ENCODE data around the gene AKR1A1. TPM values are rescaled to one million over a fixed set of nuclear protein-coding genes. Genes with fewer than 3 reads are reported as not detected.

AKR1A1 gene
- total RNA-seq, 1 experiment from 2014 or later = 49.8 TPM

DNA sequence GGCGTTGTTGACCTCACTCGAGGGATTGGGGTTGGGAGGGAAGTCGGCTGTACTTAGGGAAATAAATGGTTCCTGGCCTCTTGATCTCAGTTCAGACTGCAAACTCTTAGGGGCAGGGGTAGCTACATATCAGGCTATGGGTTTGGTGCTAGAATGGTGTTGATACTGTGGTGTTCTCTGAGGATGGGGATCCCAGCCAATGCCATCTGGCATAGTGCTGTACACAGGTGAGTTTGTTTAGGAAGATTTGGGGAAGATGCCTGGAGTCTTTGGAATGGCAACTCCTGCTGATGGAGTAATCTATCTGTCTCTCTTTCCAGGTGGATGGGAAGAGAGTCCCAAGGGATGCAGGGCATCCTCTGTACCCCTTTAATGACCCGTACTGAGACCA is 18.9 kb downstream of the AKR1A1 start:
- Histone ChIP-seq H3K4me3 (no peak overlapping the region), H3K27me3 (replicated peaks) (no peaks in the 10 kb centered on the region), H3K9me3 (replicated peaks) (no peaks in the 10 kb centered on the region), H3K4me1 (replicated peaks) (no peaks in the 10 kb centered on the region), H3K27ac (no peak overlapping the region), H3K36me3 (peaks cover 37% of the 10 kb centered on the region)
- no peak for DNase-seq (ENCODE audit: low read depth in 1 of 2, low spot score in 2 of 2)

GRCh38 chr1:45569962-45570581 is 19.4 kb downstream of the AKR1A1 start:
- Histone ChIP-seq H3K27me3 (replicated peaks) (no peaks in the 10 kb centered on the region), H3K4me3 (no peak overlapping the region), H3K9me3 (replicated peaks) (no peaks in the 10 kb centered on the region)

DNA sequence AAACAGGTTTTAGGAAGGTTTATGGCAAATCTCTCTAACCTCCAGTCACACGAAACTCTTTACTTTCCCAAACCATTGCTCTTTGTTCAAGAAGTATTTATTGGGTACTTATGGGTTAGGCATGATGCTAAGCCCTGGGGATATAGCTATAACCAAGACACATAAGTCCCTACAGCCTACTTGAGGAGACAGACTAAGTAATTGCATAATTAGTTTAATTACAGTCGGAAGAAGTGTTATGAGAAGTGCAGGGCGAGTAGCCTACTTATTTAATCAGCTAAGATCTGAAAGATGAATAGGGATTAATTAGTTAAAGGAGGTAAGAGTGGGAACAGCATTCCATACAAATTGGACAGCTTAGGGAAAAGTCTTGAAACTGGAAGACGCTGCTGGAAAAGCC is 20.0 kb downstream of the AKR1A1 start:
- Histone ChIP-seq H3K9me3 (replicated peaks) (no peaks in the 10 kb centered on the region), H3K36me3 (peaks cover 37% of the 10 kb centered on the region), H3K4me1 (replicated peaks) (no peaks in the 10 kb centered on the region), H3K4me3 (no peak overlapping the region), H3K27ac (no peak overlapping the region), H3K27me3 (replicated peaks) (no peaks in the 10 kb centered on the region)
- no peak for DNase-seq (ENCODE audit: low read depth in 1 of 2, low spot score in 2 of 2)

More at GRCh38 chr1:45569962-45570581, 19.4 kb downstream of the AKR1A1 start:
- Histone ChIP-seq H3K36me3 (peaks cover 37% of the 10 kb centered on the region), H3K27ac (no peak overlapping the region), H3K4me1 (replicated peaks) (no peaks in the 10 kb centered on the region)
- DNase-seq (ENCODE audit: low read depth in 1 of 2, low spot score in 2 of 2) = peak; percentile 47 to 67

- Histone ChIP-seq H3K27ac (no peak overlapping the region), H3K36me3 (peaks cover 20% of the 10 kb centered on the region), H3K4me1 (replicated peaks) (no peaks in the 10 kb centered on the region), H3K27me3 (replicated peaks) (no peaks in the 10 kb centered on the region), H3K4me3 (no peak overlapping the region), H3K9me3 (replicated peaks) (no peaks in the 10 kb centered on the region)
- no peak for DNase-seq (ENCODE audit: low read depth in 1 of 2, low spot score in 2 of 2)
Observed at GRCh38 chr1:45573231-45573804, 22.7 kb downstream of the AKR1A1 start.

- H3K27me3 ChIP-seq (replicated peaks) = no peaks in the 10 kb centered on the region
- peaks cover 15% of the 10 kb centered on the region for H3K36me3 ChIP-seq
- H3K27ac ChIP-seq = no peak overlapping the region
- no peak overlapping the region for H3K4me3 ChIP-seq
- DNase-seq (ENCODE audit: low read depth in 1 of 2, low spot score in 2 of 2) = no peak
- H3K4me1 ChIP-seq (replicated peaks) = no peaks in the 10 kb centered on the region
- no peaks in the 10 kb centered on the region for H3K9me3 ChIP-seq (replicated peaks)
Observed at GRCh38 chr1:45574105-45574626, 23.5 kb downstream of the AKR1A1 start.

DNA sequence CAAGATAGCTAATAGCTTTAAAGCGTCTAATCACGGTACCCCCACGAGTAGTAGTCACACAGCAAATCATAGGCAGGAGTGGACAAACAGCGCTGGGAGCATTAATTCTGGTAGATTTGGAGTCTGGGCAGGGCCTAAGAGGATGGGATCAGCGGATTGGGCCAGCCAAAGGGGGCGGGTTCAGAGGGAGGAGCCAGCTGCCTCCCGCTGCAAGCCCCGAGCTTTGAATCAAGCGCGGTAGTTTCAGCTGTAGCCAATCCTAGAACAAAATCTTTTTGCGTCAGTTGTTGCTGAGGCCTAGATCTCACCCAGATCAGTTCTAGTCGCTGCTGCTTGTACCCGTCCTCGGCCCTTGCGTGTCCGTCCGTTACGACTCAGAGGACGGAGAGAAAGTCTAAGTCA is 32.6 kb downstream of the AKR1A1 start:
- DNase-seq (ENCODE audit: low read depth in 1 of 2, low spot score in 2 of 2) = peak; percentile 95 to 96
- H3K4me3 ChIP-seq = peak overlapping the region; percentile 75
- no peaks in the 10 kb centered on the region for H3K9me3 ChIP-seq (replicated peaks)
- no peak overlapping the region for H3K27ac ChIP-seq
- peaks cover 10% of the 10 kb centered on the region for H3K36me3 ChIP-seq
- peaks cover 17% of the 10 kb centered on the region for H3K4me1 ChIP-seq (replicated peaks)
- H3K27me3 ChIP-seq (replicated peaks) = no peaks in the 10 kb centered on the region

GRCh38 chr1:45583666-45584350 is 33.2 kb downstream of the AKR1A1 start, which contains the start of gene NASP:
NASP (plus strand) TSS chr1:45584041; CDS start chr1:45584147, 106 bp downstream.
- peak; percentile 88 to 97 for DNase-seq (ENCODE audit: low read depth in 1 of 2, low spot score in 2 of 2)
- peak within 1 kb of the TSS; percentile 79 for H3K27ac ChIP-seq
- H3K9me3 ChIP-seq (replicated peaks) = no peaks in the 10 kb centered on the region
- H3K4me1 ChIP-seq (replicated peaks) = peaks cover 17% of the 10 kb centered on the region
- peak within 1 kb of the TSS; percentile 75 for H3K4me3 ChIP-seq
- no peaks in the 10 kb centered on the region for H3K27me3 ChIP-seq (replicated peaks)
- peaks cover 14% of the 10 kb centered on the region for H3K36me3 ChIP-seq

DNA sequence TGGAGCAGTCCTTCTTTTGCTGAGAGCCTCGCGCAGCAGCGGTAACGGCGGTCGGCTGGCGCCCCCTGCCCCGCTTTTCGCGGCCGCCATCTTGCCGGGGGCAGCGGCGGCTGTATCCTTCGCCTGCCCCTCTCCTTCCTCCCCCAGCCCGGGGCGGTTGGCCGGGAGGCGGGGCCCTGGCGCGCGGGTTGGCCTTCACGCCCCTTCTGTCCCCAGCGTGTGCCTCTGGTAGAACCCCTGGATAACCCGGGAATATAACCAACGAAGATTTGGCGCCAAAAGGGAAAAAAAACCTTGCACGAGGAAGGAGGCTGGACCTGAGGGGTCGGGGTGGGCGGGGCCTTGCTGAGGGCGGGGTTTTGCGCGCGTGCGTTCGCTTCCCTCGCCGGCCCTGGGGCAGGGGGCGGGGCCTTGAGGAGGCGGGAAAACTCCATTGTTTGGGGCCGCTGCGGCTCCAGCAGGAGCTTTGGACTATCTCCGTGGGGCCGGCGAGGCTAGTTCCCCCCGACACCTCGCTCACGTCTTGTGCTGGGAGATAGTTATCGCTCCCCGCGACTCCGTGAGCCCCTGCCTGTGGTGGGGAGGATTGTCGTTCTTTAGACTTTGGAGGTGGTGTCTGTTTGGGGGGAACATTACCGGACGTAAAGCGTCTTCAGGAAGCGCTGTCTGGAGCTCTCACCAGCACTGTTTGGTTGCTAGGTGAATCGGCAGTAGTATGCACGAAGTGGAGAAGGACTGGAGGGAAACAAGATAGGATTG is 33.9 kb downstream of the AKR1A1 start:
- Histone ChIP-seq H3K27me3 (replicated peaks) (no peaks in the 10 kb centered on the region), H3K4me3 (peak overlapping the region; percentile 75), H3K4me1 (replicated peaks) (peaks cover 17% of the 10 kb centered on the region), H3K9me3 (replicated peaks) (no peaks in the 10 kb centered on the region), H3K27ac (peak overlapping the region; percentile 79), H3K36me3 (peaks cover 21% of the 10 kb centered on the region)
- DNase-seq (ENCODE audit: low read depth in 1 of 2, low spot score in 2 of 2) = peak; percentile 91 to 92

- peak overlapping the region; percentile 79 for H3K27ac ChIP-seq
- H3K36me3 ChIP-seq = peaks cover 22% of the 10 kb centered on the region
- H3K4me3 ChIP-seq = peak overlapping the region; percentile 75
- no peak for DNase-seq (ENCODE audit: low read depth in 1 of 2, low spot score in 2 of 2)
- no peaks in the 10 kb centered on the region for H3K27me3 ChIP-seq (replicated peaks)
- no peaks in the 10 kb centered on the region for H3K9me3 ChIP-seq (replicated peaks)
- H3K4me1 ChIP-seq (replicated peaks) = peaks cover 17% of the 10 kb centered on the region
Observed at GRCh38 chr1:45585110-45585426, 34.4 kb downstream of the AKR1A1 start.

- H3K36me3 ChIP-seq = peaks cover 22% of the 10 kb centered on the region
- DNase-seq (ENCODE audit: low read depth in 1 of 2, low spot score in 2 of 2) = no peak
- no peaks in the 10 kb centered on the region for H3K27me3 ChIP-seq (replicated peaks)
- peak overlapping the region; percentile 79; the same call in 1 of the 2 replicates for H3K27ac ChIP-seq
- peaks cover 17% of the 10 kb centered on the region for H3K4me1 ChIP-seq (replicated peaks)
- H3K4me3 ChIP-seq = peak overlapping the region; percentile 75
- H3K9me3 ChIP-seq (replicated peaks) = no peaks in the 10 kb centered on the region
Observed at GRCh38 chr1:45585496-45586075, 35.0 kb downstream of the AKR1A1 start.

- peaks cover 17% of the 10 kb centered on the region for H3K4me1 ChIP-seq (replicated peaks)
- no peak overlapping the region for H3K4me3 ChIP-seq
- no peaks in the 10 kb centered on the region for H3K9me3 ChIP-seq (replicated peaks)
- no peaks in the 10 kb centered on the region for H3K27me3 ChIP-seq (replicated peaks)
- no peak for DNase-seq (ENCODE audit: low read depth in 1 of 2, low spot score in 2 of 2)
- H3K27ac ChIP-seq = no peak overlapping the region
- H3K36me3 ChIP-seq = peaks cover 31% of the 10 kb centered on the region
Observed at GRCh38 chr1:45586769-45587168, 36.1 kb downstream of the AKR1A1 start.

GRCh38 chr1:45589861-45590260 is 39.2 kb downstream of the AKR1A1 start:
- no peak overlapping the region for H3K4me3 ChIP-seq
- no peak for DNase-seq (ENCODE audit: low read depth in 1 of 2, low spot score in 2 of 2)
- peaks cover 56% of the 10 kb centered on the region for H3K36me3 ChIP-seq
- peaks cover 17% of the 10 kb centered on the region for H3K4me1 ChIP-seq (replicated peaks)
- no peaks in the 10 kb centered on the region for H3K27me3 ChIP-seq (replicated peaks)
- H3K27ac ChIP-seq = no peak overlapping the region
- no peaks in the 10 kb centered on the region for H3K9me3 ChIP-seq (replicated peaks)

DNA sequence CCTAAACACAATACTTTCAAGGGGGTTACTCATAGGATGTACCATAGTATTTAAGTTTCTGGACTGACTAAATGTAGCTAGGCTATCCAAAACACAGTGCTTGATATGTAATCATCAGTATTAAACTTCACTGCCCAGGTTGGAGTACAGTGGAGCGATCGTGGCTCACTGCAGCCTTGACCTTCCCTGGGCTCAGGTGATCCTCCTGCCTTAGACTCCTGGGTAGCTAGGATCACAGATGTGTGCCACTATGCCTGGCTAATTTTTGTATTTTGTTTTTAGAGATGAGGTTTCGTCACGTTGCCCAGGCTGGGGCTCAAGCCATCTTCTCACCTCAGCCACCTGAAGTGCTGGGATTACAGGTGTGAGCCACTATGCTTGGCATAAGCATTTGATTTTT is 43.8 kb downstream of the AKR1A1 start:
- no peaks in the 10 kb centered on the region for H3K9me3 ChIP-seq (replicated peaks)
- H3K4me1 ChIP-seq (replicated peaks) = no peaks in the 10 kb centered on the region
- H3K27me3 ChIP-seq (replicated peaks) = no peaks in the 10 kb centered on the region
- DNase-seq (ENCODE audit: low read depth in 1 of 2, low spot score in 2 of 2) = no peak
- no peak overlapping the region for H3K27ac ChIP-seq
- H3K4me3 ChIP-seq = no peak overlapping the region
- H3K36me3 ChIP-seq = peaks cover 77% of the 10 kb centered on the region
